Right cardiac atrium (tissue), 5 donors: ENCODE data around the gene TP73. TPM values are rescaled to one million over a fixed set of nuclear protein-coding genes. Genes with fewer than 3 reads are reported as not detected.
A peak's percentile ranks its signal among the peaks of the same experiment; 100 is the strongest.

Source experiments
- ATAC-seq, 2 donors: fragments of 200-7000 bp; cut with Tn5 transposase; one replicate each; pipeline versions ENCODE4 v1.8.0 to v1.9.1; 2020; ENCODE audit warnings: moderate library complexity in 2 of 2, mild to moderate bottlenecking in 1 of 2
- DNase-seq, 3 donors: peaks; one replicate each; pipeline ENCODE4 v3.0.0-alpha.2; 2020
- H3K27ac ChIP-seq: one replicate; pipeline ENCODE4 v1.5.1; 2013; ENCODE audit warnings: mild to moderate bottlenecking, low read length, control low read depth, moderate library complexity
- H3K27me3 ChIP-seq: one replicate; pipeline ENCODE4 v1.6.1; 2013; ENCODE audit not compliant: control insufficient read depth, insufficient read depth
- H3K4me1 ChIP-seq: one replicate; pipeline ENCODE4 v1.6.1; 2013; ENCODE audit warnings: low read length; ENCODE audit not compliant: control insufficient read depth, insufficient read depth
- H3K4me3 ChIP-seq: one replicate; pipeline ENCODE4 v1.5.1; 2013; ENCODE audit warnings: low read length, control low read depth
- H3K9me3 ChIP-seq: one replicate; pipeline ENCODE4 v1.6.1; 2013; ENCODE audit warnings: low read length; ENCODE audit not compliant: control insufficient read depth
- WGBS: extraction: QIAGEN DNeasy Blood & Tissue Kit; methylation state at CpG from one replicate; pipeline ENCODE4 v1.1.7; 2013; 5-methylcytosine and 5-hydroxymethylcytosine counted together
- intact Hi-C, 4 donors: fragments of 100-400 bp; cut with DNase I; formaldehyde crosslinking; loops; one replicate each; pipeline versions ENCODE4 v1.11.0 to v1.14.0; 2022 to 2023
- polyA plus RNA-seq: library from polyadenylated mRNA; stranded (reverse); fragments of 200-250 nt; gene quantifications from one replicate; pipeline ENCODE4 v1.2.3, GENCODE V29; 2013
- total RNA-seq, 4 donors: library from RNA; stranded (reverse); fragmentation: NEBNext Ultra II Directional; extraction: Animal tissue kit (Norgen Biotek cat#: 25700); gene quantifications; one replicate each; pipeline ENCODE4 v1.2.1, GENCODE V29; 2021
- donor health status: healthy with polysubstance abuse.
- donor health status: DM: no; HTN: yes; CAD: no.
- donor health status: DM: no; HTN: no; CAD: no.
- donor health status: DM: no; HTN: yes; CAD: no; lungs with severe emphysema.
- donor health status: DM: yes; HTN: yes; CAD: no.

TP73 gene
- total and polyA plus RNA-seq, 5 donors = 0.07 to 0.18 TPM; not detected in 3

DNA sequence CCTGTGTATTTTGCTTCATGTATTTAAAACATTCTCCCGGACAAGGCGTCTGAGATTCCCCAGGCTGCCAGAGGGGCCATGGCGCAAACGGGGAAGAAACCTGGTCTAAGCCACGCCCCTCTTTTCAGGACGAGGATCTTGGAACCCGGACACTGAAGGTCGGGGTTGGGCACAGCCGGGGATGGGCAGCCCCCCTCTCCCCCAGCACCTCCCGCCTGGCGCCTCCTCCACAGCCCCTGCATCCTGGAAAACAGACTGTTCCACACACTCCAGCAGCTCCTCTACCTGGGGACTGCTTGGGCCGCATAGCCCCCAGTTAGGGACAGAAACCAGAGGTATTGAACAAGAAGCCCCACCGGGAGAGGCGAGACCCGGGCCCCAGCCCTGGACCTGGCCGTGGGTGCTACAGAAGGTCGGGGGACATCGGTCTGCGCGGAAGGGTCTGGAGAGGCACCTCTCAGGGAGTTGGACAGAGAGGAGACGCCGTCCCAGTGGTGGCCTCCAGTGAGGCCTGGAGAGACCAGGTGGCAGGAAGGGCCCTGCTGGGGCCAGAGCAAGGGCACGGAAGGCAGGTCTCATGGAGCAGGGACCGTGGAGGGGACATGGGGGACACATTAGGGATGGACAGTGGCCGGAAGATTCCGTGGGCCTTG, 5.4 kb downstream of the TP73 start:
- no peak overlapping the region for H3K4me3 ChIP-seq
- peak in 1 of 3 donors; percentile 6 for DNase-seq
- no peak overlapping the region for H3K27ac ChIP-seq
- no peaks in the 10 kb centered on the region for H3K27me3 ChIP-seq
- no peaks in the 10 kb centered on the region for H3K4me1 ChIP-seq
- ATAC-seq = no peak
- intact Hi-C loops = no loop called here
- no peaks in the 10 kb centered on the region for H3K9me3 ChIP-seq
- 80% methylated on average over 26 of the region's 26 CpGs for WGBS

DNA sequence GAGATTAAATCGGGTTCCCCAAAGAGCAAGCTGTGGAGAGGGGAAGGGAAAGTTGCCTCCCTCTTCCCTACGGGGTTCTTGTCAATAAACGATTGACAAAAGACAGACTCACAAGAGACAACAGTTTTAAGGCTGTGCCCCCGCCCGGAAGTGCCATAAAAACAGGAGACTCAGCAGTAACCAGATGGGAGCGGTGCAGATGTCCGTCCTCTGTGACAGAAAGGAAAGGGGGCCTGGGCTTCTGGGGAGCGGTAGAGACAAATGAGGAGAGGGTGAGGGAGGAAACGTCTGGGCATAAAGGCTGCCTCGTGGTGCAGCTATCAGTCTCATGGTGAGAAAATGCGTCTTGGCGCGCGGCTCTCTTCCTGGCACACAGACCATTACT, 5.9 kb downstream of the TP73 start:
- intact Hi-C loops = no loop called here
- Histone ChIP-seq H3K27ac (no peak overlapping the region), H3K4me1 (no peaks in the 10 kb centered on the region), H3K9me3 (no peaks in the 10 kb centered on the region), H3K27me3 (no peaks in the 10 kb centered on the region), H3K4me3 (no peak overlapping the region)
- WGBS = 58% methylated on average over 14 of the region's 14 CpGs
- no peak for ATAC-seq
- DNase-seq = peak in 1 of 3 donors; percentile 2

DNA sequence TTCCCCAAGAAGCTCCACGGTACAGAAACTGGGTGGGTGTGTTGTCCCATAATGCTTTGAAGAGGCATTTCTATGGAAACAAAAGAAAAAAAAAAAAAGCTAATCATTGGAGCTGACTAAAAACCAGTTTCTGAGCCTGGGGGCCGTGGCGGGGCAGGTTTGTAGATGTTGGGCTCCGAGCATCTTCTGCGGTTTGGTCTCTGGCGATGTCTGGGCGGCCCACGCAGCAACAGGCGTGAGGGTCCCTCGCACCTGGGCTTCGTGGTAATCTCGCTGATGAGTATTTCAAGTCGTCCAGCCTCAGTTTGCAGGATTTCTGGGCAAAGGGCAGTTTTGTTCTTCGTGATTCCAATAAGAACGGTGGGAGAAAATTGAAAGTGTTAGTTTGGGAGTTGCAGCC, 6.8 kb downstream of the TP73 start:
- H3K4me1 ChIP-seq = no peaks in the 10 kb centered on the region
- intact Hi-C loops = no loop called here
- WGBS = 81% methylated on average over 15 of the region's 15 CpGs
- H3K27ac ChIP-seq = no peak overlapping the region
- DNase-seq = no peak
- no peaks in the 10 kb centered on the region for H3K27me3 ChIP-seq
- ATAC-seq = no peak
- H3K9me3 ChIP-seq = no peaks in the 10 kb centered on the region
- no peak overlapping the region for H3K4me3 ChIP-seq

DNA sequence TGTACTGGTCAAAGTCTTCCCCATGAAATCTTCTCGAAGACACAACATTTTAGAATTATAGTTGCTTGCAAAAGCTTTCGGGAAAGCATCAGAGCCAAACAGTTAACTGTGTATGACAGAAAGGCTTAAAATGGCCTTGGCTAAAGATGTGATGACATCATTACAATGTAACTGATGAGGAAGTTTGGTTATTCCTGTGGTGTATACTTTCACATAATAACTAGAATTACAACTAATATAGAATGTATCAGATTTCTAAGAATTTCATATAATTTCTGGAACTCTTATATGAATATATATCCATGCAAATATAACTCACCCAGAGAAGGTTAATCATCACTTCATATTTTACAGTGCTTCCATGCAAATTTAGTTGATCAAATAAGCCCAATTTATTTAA, 8.4 kb downstream of the TP73 start:
- Histone ChIP-seq H3K27me3 (no peaks in the 10 kb centered on the region), H3K27ac (no peak overlapping the region), H3K4me3 (no peak overlapping the region), H3K4me1 (no peaks in the 10 kb centered on the region), H3K9me3 (no peaks in the 10 kb centered on the region)
- ATAC-seq (no peak), DNase-seq (no peak)
- intact Hi-C loops = no loop called here
- 70% methylated on average over 2 of the region's 2 CpGs for WGBS

DNA sequence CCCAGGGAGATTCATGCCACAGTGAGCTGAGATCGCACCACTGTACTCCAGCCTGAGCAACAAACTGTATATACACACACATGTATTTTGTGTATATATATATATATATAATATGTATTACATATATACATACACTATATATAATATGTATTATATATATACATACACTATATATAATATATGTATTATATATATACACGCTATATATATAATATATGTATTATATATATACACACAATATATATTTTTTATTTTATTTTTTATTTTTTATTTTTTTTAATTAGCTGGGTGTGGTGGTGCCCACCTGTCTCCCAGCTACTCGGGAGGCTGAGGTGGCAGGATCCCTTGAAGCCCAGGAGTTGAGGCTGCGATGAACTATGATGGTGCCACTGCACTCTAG, 9.3 kb downstream of the TP73 start:
- no peak for DNase-seq
- Histone ChIP-seq H3K4me3 (no peak overlapping the region), H3K27me3 (no peaks in the 10 kb centered on the region), H3K4me1 (no peaks in the 10 kb centered on the region), H3K27ac (no peak overlapping the region), H3K9me3 (no peaks in the 10 kb centered on the region)
- ATAC-seq = no peak
- WGBS = 97% methylated on average over 4 of the region's 4 CpGs
- intact Hi-C loops = no loop called here

DNA sequence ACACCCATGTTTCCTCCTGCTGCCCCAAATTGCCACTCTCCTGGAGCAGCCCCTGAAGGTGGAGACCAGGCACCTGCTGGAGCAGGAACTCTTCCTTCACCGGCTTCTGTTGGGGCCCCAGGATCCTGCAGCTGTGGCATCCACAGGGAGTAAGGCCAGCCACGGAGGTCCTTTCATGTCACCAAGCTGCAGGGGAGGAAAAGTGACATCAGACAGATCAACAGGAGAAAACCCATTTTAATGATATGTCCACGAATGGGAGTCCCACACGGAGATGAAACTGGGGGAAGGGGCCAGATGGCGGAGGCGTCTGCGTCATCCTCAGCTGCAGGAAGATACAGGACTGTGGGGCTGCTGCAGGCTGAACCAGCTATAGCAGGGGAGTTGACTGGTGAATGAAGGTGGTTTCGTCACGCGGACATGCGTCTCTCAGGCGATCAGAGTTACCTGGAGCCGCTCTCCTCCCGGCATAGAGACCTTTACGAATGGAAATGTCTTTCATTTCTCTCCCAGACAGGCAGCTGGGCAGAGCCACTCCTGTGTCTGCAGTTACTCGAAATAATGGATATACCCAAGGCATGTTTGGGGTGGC, 9.9 kb downstream of the TP73 start:
- H3K4me3 ChIP-seq = no peak overlapping the region
- DNase-seq (no peak), ATAC-seq (no peak)
- intact Hi-C loops = no loop called here
- H3K9me3 ChIP-seq = no peaks in the 10 kb centered on the region
- no peaks in the 10 kb centered on the region for H3K27me3 ChIP-seq
- WGBS = 82% methylated on average over 16 of the region's 16 CpGs
- H3K27ac ChIP-seq = no peak overlapping the region
- no peaks in the 10 kb centered on the region for H3K4me1 ChIP-seq

DNA sequence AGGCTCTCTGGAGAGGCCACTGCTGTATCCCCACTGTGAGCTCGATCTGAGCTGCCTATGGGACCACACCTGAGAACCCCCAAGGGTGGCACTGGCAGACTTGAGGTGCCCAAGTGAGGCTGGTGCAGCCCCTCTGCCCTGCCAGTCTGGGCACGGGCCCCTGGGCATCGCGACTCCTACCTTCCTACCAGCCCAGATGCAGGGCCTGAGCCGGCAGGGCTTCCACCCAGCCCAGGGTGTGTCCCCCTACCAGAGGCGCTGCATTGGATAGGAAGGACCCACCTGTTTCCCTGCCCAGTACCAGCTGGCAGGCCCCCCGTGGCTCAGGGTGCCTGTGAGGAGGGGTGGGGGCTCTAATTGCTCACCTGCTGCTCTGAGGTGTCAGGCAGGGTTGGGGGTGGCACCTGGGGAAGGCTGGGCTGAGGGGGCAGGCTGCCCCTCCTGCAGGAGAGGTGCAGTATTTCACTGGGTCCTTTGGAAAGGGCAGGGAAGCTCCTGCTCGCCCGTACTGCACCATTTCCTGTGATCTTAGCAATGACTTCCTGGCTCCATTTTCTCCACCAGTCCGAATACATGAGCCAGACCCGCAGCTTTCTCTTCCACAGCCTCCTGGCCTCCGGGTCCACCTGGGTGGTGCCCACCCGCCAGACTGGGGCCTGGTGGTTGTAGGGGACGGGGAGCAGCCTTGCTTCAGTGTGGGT, 11.8 kb downstream of the TP73 start:
- peak in 2 of 3 donors; percentile 13 to 17 for DNase-seq
- no peaks in the 10 kb centered on the region for H3K27me3 ChIP-seq

DNA sequence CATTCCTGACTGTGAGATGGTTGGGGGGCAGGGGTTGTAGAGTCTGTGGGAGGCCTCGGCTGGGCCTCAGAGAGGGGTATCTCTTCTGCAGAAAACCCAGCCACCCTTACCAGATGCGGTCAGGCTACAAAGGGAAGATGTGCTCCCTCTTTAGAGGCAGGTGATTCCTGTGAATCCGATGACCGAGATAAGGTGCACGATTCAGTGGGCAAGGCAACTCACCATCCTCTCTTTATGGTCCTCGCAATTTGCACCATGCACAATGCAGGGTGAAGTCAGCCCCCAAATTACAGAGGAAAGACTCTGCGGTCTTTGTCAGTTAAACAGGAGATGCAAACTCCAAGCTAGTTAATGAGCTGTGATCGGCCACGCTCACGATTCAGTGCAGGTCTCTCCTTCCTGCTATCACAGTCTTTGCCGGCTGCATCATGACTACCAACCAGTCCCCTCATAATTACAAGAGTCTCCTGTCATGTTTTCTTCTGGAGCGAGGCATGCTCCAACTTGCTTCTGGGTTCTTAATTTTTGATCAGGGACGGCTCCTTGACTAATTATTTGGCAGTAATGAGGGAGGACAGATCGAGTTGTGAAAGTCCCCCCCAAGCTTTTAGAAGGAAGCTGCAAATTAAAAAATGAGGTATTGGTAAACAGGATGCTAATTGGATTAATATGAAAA, 12.5 kb downstream of the TP73 start:
- no peaks in the 10 kb centered on the region for H3K4me1 ChIP-seq
- no peak overlapping the region for H3K27ac ChIP-seq
- H3K9me3 ChIP-seq = no peaks in the 10 kb centered on the region
- intact Hi-C loops = no loop called here
- WGBS = 87% methylated on average over 14 of the region's 14 CpGs
- ATAC-seq = no peak
- no peak overlapping the region for H3K4me3 ChIP-seq
- no peaks in the 10 kb centered on the region for H3K27me3 ChIP-seq
- DNase-seq = peak in 2 of 3 donors; percentile 3 to 6

More for the DNA sequence above, 11.8 kb downstream of the TP73 start:
- H3K27ac ChIP-seq = no peak overlapping the region
- no peaks in the 10 kb centered on the region for H3K4me1 ChIP-seq
- WGBS = 77% methylated on average over 14 of the region's 14 CpGs
- ATAC-seq = no peak
- H3K4me3 ChIP-seq = no peak overlapping the region
- no peaks in the 10 kb centered on the region for H3K9me3 ChIP-seq
- intact Hi-C loops = no loop called here

DNA sequence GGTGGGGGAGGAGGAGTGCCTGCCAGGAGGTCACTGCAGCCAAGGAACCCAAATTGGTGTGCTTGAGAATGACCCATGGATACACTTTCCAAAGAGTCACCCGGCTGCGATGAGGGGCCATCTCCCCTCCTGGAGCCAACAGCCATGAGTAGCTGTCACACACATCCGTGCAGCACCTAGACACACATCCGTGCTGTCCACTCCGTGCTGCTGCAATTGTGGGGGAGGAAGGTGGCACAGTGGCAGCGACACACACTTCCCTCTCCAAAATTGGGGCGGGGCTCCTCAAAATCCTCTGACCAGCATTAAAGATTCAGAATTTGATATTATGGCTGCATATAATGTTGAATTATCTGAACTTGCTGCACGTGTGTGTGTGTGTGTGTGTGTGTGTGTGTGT, 15.8 kb downstream of the TP73 start:
- intact Hi-C loops = no loop called here
- WGBS = 74% methylated on average over 8 of the region's 8 CpGs
- Histone ChIP-seq H3K4me1 (no peaks in the 10 kb centered on the region), H3K27ac (no peak overlapping the region), H3K9me3 (no peaks in the 10 kb centered on the region), H3K27me3 (no peaks in the 10 kb centered on the region), H3K4me3 (no peak overlapping the region)
- DNase-seq (peak in 2 of 3 donors; percentile 6 to 24), ATAC-seq (no peak)

DNA sequence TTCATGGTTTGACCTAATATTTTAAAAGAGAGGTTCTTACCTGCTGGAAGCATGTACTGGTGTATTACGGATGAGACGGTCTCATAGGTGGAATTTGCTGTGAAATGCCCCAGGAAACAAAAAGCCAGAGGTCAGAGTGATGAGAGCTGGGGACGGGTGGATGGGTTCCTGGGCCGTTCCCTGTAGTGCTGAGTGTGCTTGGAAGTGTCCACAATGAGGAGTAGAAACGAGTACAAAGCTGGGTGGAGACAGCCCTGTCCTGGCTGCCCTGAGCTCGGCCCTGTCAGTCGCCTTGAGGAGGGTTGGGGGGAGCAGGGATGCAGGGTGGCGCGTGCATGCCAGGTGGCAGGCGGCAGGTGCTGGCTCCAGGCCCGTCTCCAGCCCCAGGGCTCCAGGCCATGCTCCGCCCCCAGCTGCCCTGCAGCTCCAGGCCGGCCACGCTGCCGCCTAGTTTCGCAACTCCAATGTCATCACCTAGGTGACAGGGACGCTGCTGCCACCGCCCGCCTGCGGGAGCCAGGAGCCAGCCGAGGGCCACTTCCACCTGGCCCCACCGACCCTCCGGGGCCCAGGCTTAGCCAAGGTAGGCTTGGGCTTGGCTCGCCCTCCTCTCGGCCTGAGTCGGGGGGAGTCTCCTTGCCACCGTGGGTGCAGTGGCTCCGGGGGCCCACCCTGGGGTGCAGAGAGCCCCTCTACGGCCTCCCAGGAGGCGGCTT, 16.4 kb downstream of the TP73 start:
- intact Hi-C loops = no loop called here
- Histone ChIP-seq H3K4me1 (no peaks in the 10 kb centered on the region), H3K4me3 (no peak overlapping the region), H3K27ac (no peak overlapping the region), H3K27me3 (no peaks in the 10 kb centered on the region), H3K9me3 (no peaks in the 10 kb centered on the region)
- DNase-seq (peak; percentile 71 to 89 (median 89)), ATAC-seq (peak; percentile 82 to 86)
- WGBS = 28% methylated on average over 30 of the region's 30 CpGs
